Tibial artery (tissue), 4 donors: ENCODE measurements around the gene OR9A2.

Experiments used
- DNase-seq, 2 donors: peaks; one replicate each; pipeline ENCODE4 v3.0.0-alpha.2; 2019
- H3K27ac ChIP-seq, 2 donors: fragments of 200-600 bp; sonication (generic) in 1 of 2; 1 replicate in 1 of 2; 2 replicates in 1 of 2; pipeline ENCODE4 v1.5.1; 2018 to 2019; ENCODE audit warnings: mild to moderate bottlenecking in 1 of 2
- H3K27me3 ChIP-seq, 2 donors: fragments of 200-600 bp; sonication (generic) in 1 of 2; one replicate each; pipeline versions ENCODE4 v1.5.1 to v1.6.0; 2016 to 2019
- H3K36me3 ChIP-seq, 3 donors: fragments of 200-600 bp; sonication (generic) in 2 of 3; one replicate each; pipeline ENCODE4 v1.5.1; 2016 to 2019; ENCODE audit warnings: mild to moderate bottlenecking in 2 of 3
- H3K4me1 ChIP-seq, 4 donors: fragments of 200-600 bp; sonication (generic) in 2 of 4; 1 replicate in 3 of 4; 2 replicates in 1 of 4; pipeline ENCODE4 v1.5.1; 2016 to 2019
- H3K4me3 ChIP-seq, 2 donors: fragments of 200-600 bp; sonication (generic) in 1 of 2; 1 replicate in 1 of 2; 2 replicates in 1 of 2; pipeline ENCODE4 v1.5.1; 2018 to 2019; ENCODE audit warnings: mild to moderate bottlenecking in 2 of 2
- H3K9me3 ChIP-seq, 3 donors: fragments of 200-600 bp; sonication (generic) in 1 of 3; one replicate each; pipeline ENCODE4 v1.5.1; 2016 to 2019
- intact Hi-C: fragments of 100-400 bp; cut with DNase I; formaldehyde crosslinking; loops from one replicate; pipeline ENCODE4 v1.15.0; 2023; ENCODE audit warnings: low total_unique reads
- TF ChIP-seq, protein P1 (sequence below), 2 experiments: fragments of 200-600 bp in 1 of 2; fragments of 450-650 bp in 1 of 2; IDR thresholded peaks; one replicate each; pipeline ENCODE4 v1.5.1; 2017 to 2019; ENCODE audit warnings: antibody characterized with exemption in 2 of 2, mild to moderate bottlenecking in 1 of 2, moderate library complexity in 1 of 2

Gene OR9A2

DNA sequence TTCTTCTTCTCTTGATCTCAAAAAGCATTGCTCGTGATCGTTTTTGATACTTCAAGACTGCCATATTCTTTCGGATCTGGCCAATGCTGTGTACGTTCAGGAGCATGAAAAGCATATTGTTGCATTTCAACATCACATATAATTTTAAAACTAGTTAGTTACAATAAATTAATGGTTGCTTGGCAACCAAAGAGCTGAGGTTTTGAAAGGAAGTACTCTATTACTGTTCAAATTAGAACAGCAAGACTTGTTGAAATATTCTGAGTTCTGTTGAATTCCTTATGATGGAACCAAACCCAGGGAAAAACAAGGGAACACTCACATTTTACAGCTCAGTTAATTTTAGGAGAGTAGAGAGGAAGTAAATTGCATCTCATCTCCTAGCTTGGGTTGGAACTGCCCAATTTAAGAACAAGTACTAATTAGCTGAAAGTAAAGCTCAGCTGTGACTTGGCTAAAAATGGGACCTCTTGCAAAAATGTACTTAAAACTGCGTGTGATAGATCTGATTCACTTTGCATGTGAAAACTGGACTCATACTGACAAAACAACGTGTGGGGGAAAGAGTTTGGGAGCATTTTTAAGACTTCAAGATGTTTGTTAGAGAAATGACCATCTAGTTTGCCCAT, 21.2 kb downstream of the OR9A2 start:
- intact Hi-C loops = loop anchor here (5.0 kb wide), 1 partner anchor 207 kb away; no protein-coding TSS in a partner anchor
- TF ChIP-seq, protein P1, sequence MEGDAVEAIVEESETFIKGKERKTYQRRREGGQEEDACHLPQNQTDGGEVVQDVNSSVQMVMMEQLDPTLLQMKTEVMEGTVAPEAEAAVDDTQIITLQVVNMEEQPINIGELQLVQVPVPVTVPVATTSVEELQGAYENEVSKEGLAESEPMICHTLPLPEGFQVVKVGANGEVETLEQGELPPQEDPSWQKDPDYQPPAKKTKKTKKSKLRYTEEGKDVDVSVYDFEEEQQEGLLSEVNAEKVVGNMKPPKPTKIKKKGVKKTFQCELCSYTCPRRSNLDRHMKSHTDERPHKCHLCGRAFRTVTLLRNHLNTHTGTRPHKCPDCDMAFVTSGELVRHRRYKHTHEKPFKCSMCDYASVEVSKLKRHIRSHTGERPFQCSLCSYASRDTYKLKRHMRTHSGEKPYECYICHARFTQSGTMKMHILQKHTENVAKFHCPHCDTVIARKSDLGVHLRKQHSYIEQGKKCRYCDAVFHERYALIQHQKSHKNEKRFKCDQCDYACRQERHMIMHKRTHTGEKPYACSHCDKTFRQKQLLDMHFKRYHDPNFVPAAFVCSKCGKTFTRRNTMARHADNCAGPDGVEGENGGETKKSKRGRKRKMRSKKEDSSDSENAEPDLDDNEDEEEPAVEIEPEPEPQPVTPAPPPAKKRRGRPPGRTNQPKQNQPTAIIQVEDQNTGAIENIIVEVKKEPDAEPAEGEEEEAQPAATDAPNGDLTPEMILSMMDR (IDR thresholded peaks at IDR 0.05) = no peak
- H3K4me1 ChIP-seq = peaks cover 0 to 4% (median 0%) of the 10 kb centered on the region in 4 donors
- no peak for DNase-seq
- H3K4me3 ChIP-seq = no peak overlapping the region
- H3K9me3 ChIP-seq = no peaks in the 10 kb centered on the region
- no peak overlapping the region for H3K27ac ChIP-seq
- no peaks in the 10 kb centered on the region for H3K36me3 ChIP-seq
- H3K27me3 ChIP-seq = peaks cover 0 to 4% of the 10 kb centered on the region in 2 donors

DNA sequence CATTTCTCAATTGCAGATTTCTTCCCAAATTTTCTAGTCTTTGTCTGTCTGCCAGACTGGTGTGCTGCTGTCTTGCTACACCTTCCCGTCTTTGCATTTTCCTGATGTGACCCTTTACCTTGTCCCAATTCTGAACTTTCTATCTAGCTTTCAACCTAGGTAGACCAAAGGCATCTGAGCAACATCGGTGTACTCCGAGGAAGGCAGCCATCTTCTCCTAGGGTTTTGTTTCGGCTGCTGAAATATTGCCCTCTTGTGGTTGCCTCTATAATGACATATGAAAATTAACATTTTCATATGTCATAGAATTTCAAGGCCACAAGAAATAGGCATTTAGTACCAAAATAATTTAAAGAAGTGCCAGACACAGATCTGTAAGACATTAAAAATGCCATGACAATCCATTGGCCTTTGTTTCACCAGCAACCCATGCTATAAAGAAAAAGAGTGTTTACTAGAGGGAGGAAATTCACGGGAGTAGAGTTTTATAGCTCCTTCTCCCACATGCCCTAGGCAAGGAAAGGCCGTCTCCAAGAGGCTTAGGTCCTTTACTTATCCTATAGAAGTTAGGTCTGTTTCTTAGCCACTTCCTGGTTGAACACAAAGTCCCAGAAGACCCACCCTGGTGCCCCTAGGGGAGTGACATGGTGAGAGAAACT, 23.4 kb downstream of the OR9A2 start:
- Histone ChIP-seq H3K36me3 (no peaks in the 10 kb centered on the region), H3K9me3 (no peaks in the 10 kb centered on the region), H3K27ac (no peak overlapping the region), H3K4me3 (peak overlapping the region in 1 of 2 donors; percentile 18), H3K27me3 (peaks cover 0 to 4% of the 10 kb centered on the region in 2 donors), H3K4me1 (peaks cover 0 to 4% (median 0%) of the 10 kb centered on the region in 4 donors)
- intact Hi-C loops = loop anchor here (2.0 kb wide), 1 partner anchor 149 kb away; the partner anchor contains the start of gene EPHB6
- no peak for DNase-seq
- TF ChIP-seq, protein P1 (IDR thresholded peaks at IDR 0.05) = peak; percentile 63 to 71

DNA sequence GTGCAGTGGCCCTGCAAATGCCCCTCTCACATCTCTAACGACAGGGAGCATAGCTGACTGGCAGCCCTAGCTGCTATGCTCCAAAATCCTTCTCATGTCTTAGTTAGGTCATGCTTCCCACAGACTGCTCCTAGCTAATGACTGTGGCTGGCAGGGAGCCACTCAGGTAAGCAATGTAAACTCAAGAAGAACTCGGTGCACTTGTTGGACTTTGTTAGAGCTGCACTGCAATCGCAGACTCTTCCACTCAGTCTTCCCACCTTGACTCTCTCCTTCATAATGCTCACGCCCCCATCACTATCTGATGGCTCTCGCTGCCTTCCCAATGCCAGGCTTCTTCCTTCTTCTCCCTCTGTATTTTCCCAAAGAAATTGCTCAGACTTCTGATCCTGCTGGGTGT, 24.0 kb downstream of the OR9A2 start:
- no peak for DNase-seq
- Histone ChIP-seq H3K27ac (no peak overlapping the region), H3K27me3 (no peaks in the 10 kb centered on the region), H3K4me3 (no peak overlapping the region), H3K36me3 (no peaks in the 10 kb centered on the region), H3K9me3 (no peaks in the 10 kb centered on the region), H3K4me1 (peaks cover 0 to 4% (median 0%) of the 10 kb centered on the region in 4 donors)
- intact Hi-C loops = loop anchor here (2.0 kb wide), 1 partner anchor 148 kb away; the partner anchor contains the start of gene EPHB6
- TF ChIP-seq, protein P1 (IDR thresholded peaks at IDR 0.05) = no peak

DNA sequence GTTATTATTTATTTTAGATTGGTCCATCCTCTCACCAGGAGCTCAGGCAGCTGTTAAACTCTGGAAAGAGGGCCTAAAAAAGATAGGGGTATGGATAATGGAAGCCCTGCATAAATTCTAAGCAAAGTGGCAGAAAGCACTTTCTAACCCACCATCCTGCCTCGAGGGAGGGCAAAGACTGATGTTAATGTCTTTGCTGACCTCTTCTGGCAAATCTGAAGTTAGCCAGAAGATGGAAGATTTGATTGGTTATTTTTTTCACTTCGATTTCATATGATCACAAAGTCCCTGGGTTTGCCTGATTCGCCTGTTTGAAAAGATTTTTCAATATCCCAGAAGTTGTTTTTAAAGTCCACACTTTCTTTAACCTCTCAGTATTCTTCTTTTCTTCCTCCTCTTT, 24.8 kb downstream of the OR9A2 start:
- intact Hi-C loops = loop anchor here (2.0 kb wide), 1 partner anchor 147 kb away; the partner anchor contains the start of gene EPHB6
- TF ChIP-seq, protein P1 (IDR thresholded peaks at IDR 0.05) = no peak

DNA sequence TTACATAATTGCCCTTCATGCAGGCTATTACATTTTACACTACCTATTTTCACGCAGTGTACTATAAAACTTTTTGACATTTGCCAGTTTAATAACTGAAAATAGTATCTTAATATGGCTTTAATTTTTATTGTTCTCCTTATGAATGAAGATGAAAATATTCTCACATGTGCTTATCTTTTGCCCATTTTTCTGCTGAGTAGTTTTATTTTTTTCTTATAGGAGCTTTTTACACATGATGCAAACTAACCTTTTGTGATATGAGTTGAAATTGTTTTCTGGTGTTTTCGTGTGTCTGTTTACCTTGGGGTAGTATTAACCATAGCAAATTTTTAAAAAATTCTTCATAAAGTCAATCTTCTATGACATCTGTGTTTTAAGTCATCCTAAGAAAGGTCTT, 26.3 kb downstream of the OR9A2 start:
- no peak overlapping the region for H3K4me3 ChIP-seq
- no peaks in the 10 kb centered on the region for H3K9me3 ChIP-seq
- intact Hi-C loops = no loop called here
- no peaks in the 10 kb centered on the region for H3K27me3 ChIP-seq
- peaks cover 0 to 4% (median 0%) of the 10 kb centered on the region in 4 donors for H3K4me1 ChIP-seq
- TF ChIP-seq, protein P1 (IDR thresholded peaks at IDR 0.05) = no peak
- no peak for DNase-seq
- H3K27ac ChIP-seq = no peak overlapping the region
- H3K36me3 ChIP-seq = no peaks in the 10 kb centered on the region

More for the DNA sequence above, 24.8 kb downstream of the OR9A2 start:
- no peak for DNase-seq
- Histone ChIP-seq H3K4me1 (peaks cover 0 to 4% (median 0%) of the 10 kb centered on the region in 4 donors), H3K36me3 (no peaks in the 10 kb centered on the region), H3K4me3 (no peak overlapping the region), H3K27me3 (no peaks in the 10 kb centered on the region), H3K27ac (no peak overlapping the region), H3K9me3 (no peaks in the 10 kb centered on the region)
